H1 (cell line): ENCODE results near the gene CCL23. TPM values are rescaled to one million over a fixed set of nuclear protein-coding genes. Genes with fewer than 3 reads are reported as not detected.

Experiments
- BACH1 ChIP-seq: IDR thresholded peaks from 2 replicates; pipeline ENCODE4 v1.6.1; 2012; ENCODE audit warnings: low read length, improper control_type of control experiment
- CTCF ChIP-seq, 3 experiments: IDR thresholded peaks; 1 replicate in 2 of 3; 2 replicates in 1 of 3; pipeline versions ENCODE4 v1.5.1 to v1.6.1; 2011; ENCODE audit warnings: low read length in 3 of 3, mild to moderate bottlenecking in 3 of 3, inconsistent platforms in 2 of 3, low read depth in 1 of 3, moderate library complexity in 1 of 3; ENCODE audit not compliant: insufficient read depth in 1 of 3; ENCODE audit errors: control extremely low read depth in 1 of 3
- EZH2 ChIP-seq: fragments of 200-600 bp; sonication (generic); IDR thresholded peaks from 2 replicates; pipeline ENCODE4 v1.7.1; 2012; ENCODE audit warnings: low read depth, mild to moderate bottlenecking, moderate library complexity, low read length, inconsistent platforms; ENCODE audit not compliant: severe bottlenecking
- SIN3A ChIP-seq, 2 experiments: IDR thresholded peaks in 1 of 2; conservative IDR thresholded peaks in 1 of 2; 2 replicates each; pipeline ENCODE4 v1.6.1; 2011 to 2012; ENCODE audit warnings: low read length in 2 of 2, improper control_type of control experiment in 1 of 2, low read depth in 1 of 2, mild to moderate bottlenecking in 1 of 2
- YY1 ChIP-seq: IDR thresholded peaks from 2 replicates; pipeline ENCODE4 v1.6.1; 2011; ENCODE audit warnings: low read depth, mild to moderate bottlenecking, low read length
- polyA plus RNA-seq, 7 experiments: library from polyadenylated mRNA; depleted of rRNA in 3 of 7; stranded (reverse) in 5 of 7; unstranded in 2 of 7; fragments of >200 nt in 5 of 7; fragments of 200-250 nt in 2 of 7; gene quantifications; 1 replicate in 5 of 7; 2 replicates in 1 of 7; 4 replicates in 1 of 7; pipeline versions ENCODE4 v1.2.1 to v1.2.3, GENCODE V29; 2011 to 2013; ENCODE audit warnings: missing spikeins in 2 of 7, mixed read lengths in 2 of 7
- total RNA-seq: library from RNA; stranded (reverse); fragmentation: NEBNext Ultra II Directional; extraction: Animal tissue kit (Norgen Biotek cat#: 25700); gene quantifications from 2 replicates; pipeline ENCODE4 v1.2.1, GENCODE V29; 2021

CCL23 gene
- total and polyA plus RNA-seq, 2 of the 8 experiments (the other 6 are each of a cell fraction or from before 2014, with no cell fraction given), result not detected

GRCh38 chr17:35982409-35983191, 35.2 kb downstream of the CCL23 start (continued):
- TF ChIP-seq CTCF (IDR thresholded peaks at IDR 0.05; ENCODE audit: control extremely low read depth in 1 of 3, insufficient read depth in 1 of 3, low read depth in 1 of 3, low read length in 3 of 3) (no peak), BACH1 (no peak), YY1 (no peak), SIN3A (conservative IDR thresholded peaks at IDR 0.05 in 1 of 2, IDR thresholded peaks at IDR 0.05 in 1 of 2; ENCODE audit: low read depth in 1 of 2, low read length in 2 of 2) (no peak), EZH2 (no peak)
- TF ChIP-seq, all 59 proteins: peak for 0
